Upper lobe of left lung (tissue), 6 donors: ENCODE data around the gene MEIKIN. TPM values are rescaled to one million over a fixed set of nuclear protein-coding genes. Genes with fewer than 3 reads are reported as not detected.
A peak's percentile ranks its signal among the peaks of the same experiment; 100 is the strongest.

ENCODE experiments used
- ATAC-seq, 2 donors: fragments of 200-7000 bp; cut with Tn5 transposase; one replicate each; pipeline ENCODE4 v1.9.1; 2022; ENCODE audit warnings: mild to moderate bottlenecking in 2 of 2, moderate library complexity in 2 of 2; ENCODE audit not compliant: low FRiP score in 2 of 2
- DNase-seq, 2 donors: peaks; one replicate each; pipeline ENCODE4 v3.0.0-alpha.2; 2019 to 2020
- H3K27ac ChIP-seq, 4 donors: fragments of 200-600 bp; sonication (generic); one replicate each; pipeline ENCODE4 v1.5.1; 2016 to 2019
- H3K27me3 ChIP-seq, 4 donors: fragments of 200-600 bp; sonication (generic); one replicate each; pipeline ENCODE4 v1.5.1; 2017 to 2019
- H3K36me3 ChIP-seq, 4 donors: fragments of 200-600 bp; sonication (generic); one replicate each; pipeline ENCODE4 v1.5.1; 2016 to 2019
- H3K4me1 ChIP-seq, 4 donors: fragments of 200-600 bp; sonication (generic); one replicate each; pipeline ENCODE4 v1.5.1; 2018 to 2019
- H3K4me3 ChIP-seq, 4 donors: fragments of 200-600 bp; sonication (generic); one replicate each; pipeline ENCODE4 v1.5.1; 2017 to 2019; ENCODE audit warnings: mild to moderate bottlenecking in 2 of 4, moderate library complexity in 1 of 4
- H3K9me3 ChIP-seq, 4 donors: fragments of 200-600 bp; sonication (generic); one replicate each; pipeline ENCODE4 v1.5.1; 2018 to 2019
- CTCF ChIP-seq, 6 experiments: fragments of 450-650 bp in 4 of 6; fragments of 200-600 bp in 2 of 6; sonication (generic) in 2 of 6; IDR thresholded peaks; one replicate each; pipeline ENCODE4 v1.5.1; 2016 to 2019; ENCODE audit warnings: antibody characterized with exemption in 6 of 6
- EP300 ChIP-seq, 4 donors: sonication (generic); formaldehyde crosslinking; IDR thresholded peaks; one replicate each; pipeline ENCODE4 v1.5.1; 2017; ENCODE audit warnings: antibody characterized with exemption in 4 of 4, control low read depth in 2 of 4
- POLR2A ChIP-seq, 4 donors: fragments of 450-650 bp; IDR thresholded peaks; one replicate each; pipeline ENCODE4 v1.5.1; 2016 to 2017; ENCODE audit warnings: antibody characterized with exemption in 4 of 4, mild to moderate bottlenecking in 2 of 4
- POLR2AphosphoS5 ChIP-seq, 2 donors: sonication (generic); formaldehyde crosslinking; IDR thresholded peaks; one replicate each; pipeline ENCODE4 v1.5.1; 2017; ENCODE audit warnings: antibody characterized with exemption in 2 of 2
- WGBS, 2 donors: methylation state at CpG; one replicate each; pipeline ENCODE4 v1.1.5; 2017 to 2018; 5-methylcytosine and 5-hydroxymethylcytosine counted together
- total RNA-seq, 6 donors: library from RNA; depleted of rRNA in 4 of 6; stranded (reverse); fragments of >200 nt in 4 of 6; gene quantifications; one replicate each; pipeline versions ENCODE4 v1.1.0 to v1.2.1, GENCODE V29; 2016 to 2021
- donor health status: DM: no; HTN: no; CAD: no; lungs with moderate emphysema.
- donor health status: DM: no; HTN: yes; CAD: no; lungs with severe emphysema.

The MEIKIN gene
- total RNA-seq, 6 donors from 2014 or later: 0.77 TPM; not detected in 5

GRCh38 chr5:131974956-131975726 lies 29.7 kb upstream of the MEIKIN start:
- no peaks in the 10 kb centered on the region for H3K27me3 ChIP-seq
- WGBS, 2 donors: 59 to 62% methylated on average over 11 to 12 of the region's 12 CpGs
- H3K36me3 ChIP-seq: no peaks in the 10 kb centered on the region
- ATAC-seq (no peak), DNase-seq (no peak)
- no peaks in the 10 kb centered on the region for H3K9me3 ChIP-seq
- no peaks in the 10 kb centered on the region for H3K4me1 ChIP-seq
- no peak for TF ChIP-seq POLR2A (IDR thresholded peaks at IDR 0.05)
- H3K27ac ChIP-seq: no peak overlapping the region
- H3K4me3 ChIP-seq: no peak overlapping the region

- WGBS, 2 donors: 68 to 70% methylated on average over 5 of the region's 5 CpGs
- Histone ChIP-seq H3K27me3 (no peaks in the 10 kb centered on the region), H3K4me3 (no peak overlapping the region), H3K4me1 (no peaks in the 10 kb centered on the region), H3K36me3 (no peaks in the 10 kb centered on the region), H3K27ac (no peak overlapping the region), H3K9me3 (no peaks in the 10 kb centered on the region)
- no peak for ATAC-seq
- DNase-seq: no peak
- no peak for TF ChIP-seq CTCF (IDR thresholded peaks at IDR 0.05)
- no peak for TF ChIP-seq POLR2A (IDR thresholded peaks at IDR 0.05)
- TF ChIP-seq EP300 (IDR thresholded peaks at IDR 0.05): no peak
- no peak for TF ChIP-seq POLR2AphosphoS5 (IDR thresholded peaks at IDR 0.05)
These were observed 29.1 kb upstream of the MEIKIN start for GRCh38 chr5:131974622-131974955.

GRCh38 chr5:131974016-131974415 lies 28.6 kb upstream of the MEIKIN start:
- Histone ChIP-seq H3K36me3 (no peaks in the 10 kb centered on the region), H3K27me3 (no peaks in the 10 kb centered on the region), H3K9me3 (no peaks in the 10 kb centered on the region), H3K4me3 (no peak overlapping the region), H3K4me1 (no peaks in the 10 kb centered on the region), H3K27ac (no peak overlapping the region)
- WGBS, 2 donors: 95 to 100% methylated on average over 1 of the region's 1 CpG
- no peak for TF ChIP-seq POLR2A (IDR thresholded peaks at IDR 0.05)
- TF ChIP-seq POLR2AphosphoS5 (IDR thresholded peaks at IDR 0.05): no peak
- TF ChIP-seq EP300 (IDR thresholded peaks at IDR 0.05): no peak
- no peak for TF ChIP-seq CTCF (IDR thresholded peaks at IDR 0.05)
- DNase-seq: no peak
- ATAC-seq: no peak

- Histone ChIP-seq H3K36me3 (no peaks in the 10 kb centered on the region), H3K4me3 (no peak overlapping the region), H3K4me1 (no peaks in the 10 kb centered on the region), H3K9me3 (no peaks in the 10 kb centered on the region), H3K27me3 (no peaks in the 10 kb centered on the region), H3K27ac (no peak overlapping the region)
- DNase-seq: no peak
- ATAC-seq: peak in 1 of 2 donors; percentile 21
- TF ChIP-seq CTCF (IDR thresholded peaks at IDR 0.05) (no peak), POLR2A (IDR thresholded peaks at IDR 0.05) (no peak), EP300 (IDR thresholded peaks at IDR 0.05) (no peak), POLR2AphosphoS5 (IDR thresholded peaks at IDR 0.05) (no peak)
- 87 to 93% methylated on average over 8 to 9 of the region's 9 CpGs for WGBS, 2 donors
These were observed 27.7 kb upstream of the MEIKIN start for GRCh38 chr5:131973089-131973712.

GRCh38 chr5:131968396-131968954 lies 23.0 kb upstream of the MEIKIN start:
- no peak for ATAC-seq
- H3K9me3 ChIP-seq: no peaks in the 10 kb centered on the region
- H3K27ac ChIP-seq: no peak overlapping the region
- 81 to 87% methylated on average over 5 of the region's 5 CpGs for WGBS, 2 donors
- DNase-seq: no peak
- no peaks in the 10 kb centered on the region for H3K4me1 ChIP-seq
- TF ChIP-seq POLR2A (IDR thresholded peaks at IDR 0.05) (no peak), POLR2AphosphoS5 (IDR thresholded peaks at IDR 0.05) (no peak), EP300 (IDR thresholded peaks at IDR 0.05) (no peak), CTCF (IDR thresholded peaks at IDR 0.05) (no peak)
- no peak overlapping the region for H3K4me3 ChIP-seq
- no peaks in the 10 kb centered on the region for H3K27me3 ChIP-seq
- H3K36me3 ChIP-seq: no peaks in the 10 kb centered on the region
